Omental fat pad (tissue), 4 donors: ENCODE measurements around the gene SLAMF6. TPM values are rescaled to one million over a fixed set of nuclear protein-coding genes. Genes with fewer than 3 reads are reported as not detected.
"Not testable (repeated sequence)": the region's sequence is repeated elsewhere in the genome, so short reads cannot be mapped to it uniquely, and the experiment has no call there.

Experiments used
- ATAC-seq: fragments of 150-250 bp; one replicate; pipeline ENCODE4 v1.9.1; 2016; ENCODE audit warnings: mild to moderate bottlenecking, moderate library complexity; ENCODE audit not compliant: low FRiP score
- DNase-seq: peaks from one replicate; pipeline ENCODE4 v3.0.0-alpha.2; 2019; ENCODE audit warnings: low spot score
- total RNA-seq, 4 donors: library from RNA; depleted of rRNA; stranded (reverse); fragments of >200 nt; gene quantifications; one replicate each; pipeline ENCODE4 v1.1.0, GENCODE V29; 2016
- TF ChIP-seq, protein P1 (sequence below), 3 donors: fragments of 450-650 bp; IDR thresholded peaks; one replicate each; pipeline ENCODE4 v1.5.1; 2016 to 2017; ENCODE audit warnings: antibody characterized with exemption in 3 of 3, mild to moderate bottlenecking in 3 of 3, moderate library complexity in 2 of 3

The SLAMF6 gene
- total RNA-seq, 4 donors from 2014 or later = 1.5 to 4.9 (median 2.9) TPM

DNA sequence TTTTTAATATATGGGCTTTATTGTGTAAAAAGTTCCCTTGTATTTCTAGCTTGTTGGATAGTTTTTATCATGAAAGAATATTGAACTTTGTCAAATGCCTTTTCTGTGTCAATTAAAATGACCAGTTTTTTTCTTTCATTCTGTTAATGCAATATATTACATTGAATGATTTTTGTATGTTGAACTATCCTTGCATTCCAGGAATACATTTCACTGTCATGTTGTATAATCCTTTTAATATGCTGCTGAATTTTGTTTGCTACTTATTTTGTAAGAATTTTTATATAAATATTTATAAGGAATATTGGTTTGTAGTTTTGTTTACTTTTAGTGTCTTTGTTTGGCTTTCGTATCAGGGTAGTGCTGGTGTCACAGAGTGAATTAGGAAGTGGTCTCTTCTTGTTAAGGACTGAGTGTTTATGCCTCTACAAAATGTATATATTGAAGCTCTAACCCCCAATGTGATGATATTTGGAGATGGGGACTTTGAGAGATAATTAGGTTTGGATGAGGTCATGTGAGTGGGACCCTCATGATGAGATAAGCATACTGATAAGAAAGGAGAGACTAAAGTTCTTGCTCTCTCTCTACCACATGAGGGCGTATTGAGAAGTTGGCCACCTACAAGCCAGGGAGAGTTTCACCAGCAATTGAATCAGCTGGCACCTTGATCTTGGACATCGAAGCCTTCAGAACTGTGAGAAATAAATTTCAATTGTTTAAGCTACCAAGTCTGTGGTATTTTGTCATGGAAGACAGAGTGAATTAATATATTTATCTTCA, 12.0 kb upstream of the SLAMF6 start:
- DNase-seq = no peak
- TF ChIP-seq, protein P1, sequence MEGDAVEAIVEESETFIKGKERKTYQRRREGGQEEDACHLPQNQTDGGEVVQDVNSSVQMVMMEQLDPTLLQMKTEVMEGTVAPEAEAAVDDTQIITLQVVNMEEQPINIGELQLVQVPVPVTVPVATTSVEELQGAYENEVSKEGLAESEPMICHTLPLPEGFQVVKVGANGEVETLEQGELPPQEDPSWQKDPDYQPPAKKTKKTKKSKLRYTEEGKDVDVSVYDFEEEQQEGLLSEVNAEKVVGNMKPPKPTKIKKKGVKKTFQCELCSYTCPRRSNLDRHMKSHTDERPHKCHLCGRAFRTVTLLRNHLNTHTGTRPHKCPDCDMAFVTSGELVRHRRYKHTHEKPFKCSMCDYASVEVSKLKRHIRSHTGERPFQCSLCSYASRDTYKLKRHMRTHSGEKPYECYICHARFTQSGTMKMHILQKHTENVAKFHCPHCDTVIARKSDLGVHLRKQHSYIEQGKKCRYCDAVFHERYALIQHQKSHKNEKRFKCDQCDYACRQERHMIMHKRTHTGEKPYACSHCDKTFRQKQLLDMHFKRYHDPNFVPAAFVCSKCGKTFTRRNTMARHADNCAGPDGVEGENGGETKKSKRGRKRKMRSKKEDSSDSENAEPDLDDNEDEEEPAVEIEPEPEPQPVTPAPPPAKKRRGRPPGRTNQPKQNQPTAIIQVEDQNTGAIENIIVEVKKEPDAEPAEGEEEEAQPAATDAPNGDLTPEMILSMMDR (IDR thresholded peaks at IDR 0.05) = no peak
- ATAC-seq = no peak

DNA sequence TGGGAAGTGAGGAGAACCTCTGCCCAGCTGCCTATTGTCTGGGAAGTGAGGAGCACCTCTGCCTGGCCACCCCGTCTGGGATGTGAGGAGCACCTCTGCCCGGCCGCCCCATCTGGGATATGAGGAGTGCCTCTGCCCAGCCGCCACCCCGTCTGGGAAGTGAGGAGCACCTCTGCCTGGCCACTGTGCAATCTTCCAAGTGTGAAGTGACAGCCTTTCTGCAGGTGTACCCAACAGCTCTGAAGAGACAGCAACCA, 9.4 kb upstream of the SLAMF6 start:
- not testable (repeated sequence) for ATAC-seq, DNase-seq

DNA sequence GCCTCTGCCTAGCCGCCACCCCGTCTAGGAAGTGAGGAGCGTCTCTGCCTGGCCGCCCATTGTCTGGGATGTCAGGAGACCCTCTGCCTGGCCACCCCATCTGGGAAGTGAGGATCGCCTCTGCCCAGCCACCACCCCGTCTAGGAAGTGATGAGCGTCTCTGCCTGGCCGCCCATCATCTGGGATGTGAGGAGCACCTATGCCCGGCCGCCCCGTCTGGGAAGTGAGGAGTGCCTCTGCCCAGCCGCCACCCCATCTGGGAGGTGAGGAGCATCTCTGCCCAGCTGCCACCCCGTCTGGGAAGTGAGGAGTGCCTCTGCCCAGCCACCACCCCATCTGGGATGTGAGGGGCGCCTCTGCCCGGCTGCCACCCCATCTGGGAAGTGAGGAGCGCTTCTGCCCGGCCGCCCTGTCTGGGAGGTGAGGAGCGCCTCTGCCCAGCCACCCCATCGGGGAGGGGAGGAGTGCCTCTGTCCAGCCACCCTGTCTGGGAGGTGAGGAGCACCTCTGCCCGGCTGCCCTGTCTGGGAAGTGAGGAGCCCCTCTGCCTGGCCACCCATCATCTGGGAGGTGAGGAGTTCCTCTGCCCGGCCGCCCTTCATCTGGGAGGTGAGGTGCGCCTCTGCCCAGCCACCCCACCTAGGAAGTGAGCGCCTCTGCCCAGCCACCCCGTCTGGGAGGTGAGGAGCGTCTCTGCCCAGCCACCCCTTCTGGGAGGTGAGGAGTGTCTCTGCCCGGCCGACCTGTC, 8.9 kb upstream of the SLAMF6 start:
- ATAC-seq, DNase-seq: not testable (repeated sequence)

DNA sequence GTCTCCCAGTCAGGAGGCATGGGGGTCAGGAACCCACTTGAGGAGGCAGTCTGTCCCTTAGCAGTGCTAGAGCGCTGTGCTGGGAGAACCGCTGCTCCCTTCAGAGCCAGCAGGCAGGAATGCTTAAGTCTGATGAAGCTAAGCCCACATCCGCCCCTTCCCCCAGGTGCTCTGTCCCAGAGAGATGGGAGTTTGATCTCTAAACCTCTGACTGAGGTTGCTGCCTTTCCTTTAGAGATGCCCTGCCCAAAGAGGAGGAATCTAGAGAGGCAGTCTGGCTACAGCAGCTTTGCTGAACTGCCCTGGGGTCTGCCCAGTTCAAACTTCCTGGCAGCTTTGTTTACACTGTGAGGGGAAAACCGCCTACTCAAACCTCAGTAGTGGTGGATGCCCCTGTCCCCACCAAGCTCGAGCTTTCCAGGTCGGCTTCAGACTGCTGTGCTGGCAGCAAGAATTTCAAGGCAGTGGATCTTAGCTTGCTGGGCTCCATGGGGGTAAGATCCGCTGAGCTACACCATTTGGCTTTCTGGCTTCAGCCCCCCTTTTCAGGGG, 6.4 kb upstream of the SLAMF6 start:
- ATAC-seq, DNase-seq: not testable (repeated sequence)

DNA sequence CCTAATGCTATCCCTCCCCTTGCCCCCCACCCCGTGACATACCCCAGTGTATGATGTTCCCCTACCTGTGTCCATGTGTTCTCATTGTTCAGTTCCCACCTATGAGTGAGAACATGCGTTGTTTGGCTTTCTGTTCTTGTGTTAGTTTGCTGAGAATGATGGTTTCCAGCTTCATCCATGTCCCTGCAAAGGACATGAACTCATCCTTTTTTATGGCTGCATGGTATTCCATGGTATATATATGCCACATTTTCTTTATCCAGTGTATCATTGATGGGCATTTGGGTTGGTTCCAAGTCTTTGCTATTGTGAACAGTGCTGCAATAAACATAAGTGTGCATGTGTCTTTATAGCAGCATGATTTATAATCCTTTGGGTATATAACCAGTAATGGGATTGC, 734 bp upstream of the SLAMF6 start:
- DNase-seq, ATAC-seq: not testable (repeated sequence)

DNA sequence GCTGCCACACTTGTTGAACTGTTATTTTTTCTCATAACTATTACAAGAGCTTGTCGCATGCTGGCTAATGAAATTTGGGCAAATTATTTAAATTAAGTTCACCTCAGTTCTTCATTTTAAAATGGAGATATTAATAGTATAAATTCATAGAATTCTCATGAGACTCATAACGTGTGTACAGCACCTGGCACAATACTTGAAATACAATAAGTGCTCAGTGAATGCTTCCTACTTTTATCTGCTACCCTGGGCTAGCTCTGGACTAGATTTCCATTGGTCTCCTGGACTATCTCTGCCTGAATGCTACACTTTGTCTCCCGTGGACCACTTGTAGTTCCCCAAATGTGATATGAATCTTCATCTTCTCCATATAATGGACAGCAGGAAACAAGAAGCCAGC, 919 bp downstream of the SLAMF6 start:
- TF ChIP-seq, protein P1 (IDR thresholded peaks at IDR 0.05) = no peak
- ATAC-seq (no peak), DNase-seq (no peak)

DNA sequence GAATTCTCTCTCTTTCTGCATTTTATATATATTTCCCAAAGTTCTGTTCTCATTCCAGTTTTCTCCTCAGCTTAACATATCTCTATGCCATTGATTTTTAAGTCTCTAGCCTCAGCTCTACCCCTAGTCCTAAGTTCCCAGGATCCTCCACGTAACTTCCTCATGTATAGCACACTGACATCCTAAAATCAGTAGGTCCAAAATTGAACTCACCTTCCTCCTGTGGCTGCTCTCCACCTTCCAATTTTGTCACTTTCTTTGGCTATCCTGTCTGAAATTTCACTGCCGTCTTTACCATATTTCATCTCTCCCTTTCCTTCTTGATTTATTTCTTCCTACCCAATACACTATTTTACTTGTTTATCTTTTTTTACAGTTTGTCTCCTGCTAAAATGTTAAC, 1.5 kb downstream of the SLAMF6 start:
- no peak for ATAC-seq
- TF ChIP-seq, protein P1 (IDR thresholded peaks at IDR 0.05) = no peak
- DNase-seq = no peak

DNA sequence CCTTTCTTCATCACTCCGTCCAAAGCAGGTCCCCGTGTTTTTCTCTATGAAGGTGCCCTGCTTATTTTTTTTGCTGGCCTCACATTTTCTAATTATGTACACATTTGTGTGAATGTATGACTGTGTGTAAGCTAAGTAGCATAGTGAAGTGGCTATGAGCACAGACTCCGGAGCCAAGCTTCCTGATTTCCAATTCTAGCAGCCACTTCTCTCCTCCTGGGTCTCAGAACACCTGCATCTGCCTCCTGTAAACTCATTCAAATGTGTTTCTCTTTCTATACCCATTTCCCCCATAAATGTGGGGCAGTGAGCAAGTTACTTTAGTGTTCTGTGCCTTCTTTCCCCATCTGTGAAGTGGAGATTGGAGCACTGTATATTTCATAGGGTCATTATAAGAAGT, 2.1 kb downstream of the SLAMF6 start:
- ATAC-seq = no peak

DNA sequence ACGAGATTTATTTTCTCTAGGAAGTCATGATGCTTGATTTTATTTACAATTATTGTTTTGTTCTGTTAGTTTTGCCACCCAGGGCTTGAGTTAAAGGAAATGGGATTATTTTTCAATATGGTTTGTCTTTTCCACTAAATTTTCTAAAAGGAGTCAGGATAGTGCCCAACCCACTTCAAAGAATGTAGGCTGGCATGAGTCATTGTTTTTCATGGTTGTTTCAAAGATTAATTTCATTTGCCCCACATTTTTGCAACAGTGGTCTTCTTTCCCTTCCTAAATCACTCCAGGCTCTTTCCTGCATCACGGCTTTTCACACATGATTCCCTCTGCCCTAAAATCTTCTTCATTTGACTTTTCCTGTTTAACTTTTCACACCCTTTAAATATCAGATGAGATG, 2.5 kb downstream of the SLAMF6 start:
- TF ChIP-seq, protein P1 (IDR thresholded peaks at IDR 0.05) = no peak
- no peak for DNase-seq

More for the DNA sequence above, 2.1 kb downstream of the SLAMF6 start:
- DNase-seq = no peak
- TF ChIP-seq, protein P1 (IDR thresholded peaks at IDR 0.05) = no peak

More for the DNA sequence above, 2.5 kb downstream of the SLAMF6 start:
- ATAC-seq = no peak
